ENCODE data around the gene BMPR1A. TPM values are rescaled to one million over a fixed set of nuclear protein-coding genes. Genes with fewer than 3 reads are reported as not detected.
"Not testable (repeated sequence)": the region's sequence is repeated elsewhere in the genome, so short reads cannot be mapped to it uniquely, and the experiment has no call there.

BMPR1A gene
- total and polyA plus RNA-seq, 2 of the 4 experiments (the other 2 are of a cell fraction) = 15.9 to 93.7 TPM

DNA sequence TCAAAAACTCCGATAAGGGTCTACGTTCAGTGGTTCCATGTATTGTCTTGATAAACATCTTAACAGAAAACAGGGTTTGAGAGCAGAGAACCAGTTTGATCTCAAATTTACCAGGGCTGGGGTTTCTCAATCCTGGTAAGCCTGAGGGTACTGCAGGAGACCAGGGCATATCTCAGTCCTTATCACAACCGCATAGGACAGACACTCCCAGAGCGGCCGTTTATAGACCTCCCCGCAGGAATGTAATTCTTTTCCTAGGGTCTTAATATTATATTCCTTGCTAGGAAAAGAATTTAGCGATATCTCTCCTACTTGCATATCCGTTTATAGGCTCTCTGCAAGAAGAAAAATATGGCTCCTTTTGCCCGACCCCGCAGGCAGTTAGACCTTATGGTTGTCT, 196.3 kb downstream of the BMPR1A start:
- H3K9ac ChIP-seq (ENCODE audit: low read depth, low read length); H2BK120ac ChIP-seq (ENCODE audit: low read depth, low read length); H3K14ac ChIP-seq (replicated peaks; ENCODE audit: low read depth, low read length); H4K91ac ChIP-seq (ENCODE audit: insufficient read depth, low read depth, low read length); H2BK5ac ChIP-seq (ENCODE audit: low read depth, low read length, poor library complexity, severe bottlenecking); H2AFZ ChIP-seq (replicated peaks; ENCODE audit: low read length, poor library complexity); H4K20me1 ChIP-seq (ENCODE audit: insufficient read depth, low read length); H3K4me1 ChIP-seq (ENCODE audit: control insufficient read depth, insufficient read depth, low read length); H3K9me3 ChIP-seq (ENCODE audit: control insufficient read depth, insufficient read depth, low read length); H3K9me1 ChIP-seq (ENCODE audit: insufficient read depth, low read length); H3K18ac ChIP-seq (ENCODE audit: low read depth, low read length); dilution Hi-C loops (cut with HindIII; ENCODE audit: low sequenced_read_pairs, unreplicated experiment); H2BK20ac ChIP-seq (ENCODE audit: low read depth, low read length); H3K36me3 ChIP-seq (ENCODE audit: control insufficient read depth, insufficient read depth, low read length); H3K27ac ChIP-seq (ENCODE audit: insufficient read depth, low read length); H3K4ac ChIP-seq (ENCODE audit: low read depth, low read length); H2AK9ac ChIP-seq (replicated peaks; ENCODE audit: low read depth, low read length, poor library complexity); H2BK15ac ChIP-seq (ENCODE audit: low read depth, low read length); H3K4me2 ChIP-seq (ENCODE audit: low read depth, low read length); DNase-seq; H3K79me1 ChIP-seq (ENCODE audit: low read depth in 1 of 2, low read length in 2 of 2); H3K27me3 ChIP-seq (ENCODE audit: control insufficient read depth, insufficient read depth, low read length); in situ Hi-C loops (cut with MboI; ENCODE audit: low sequenced_read_pairs); POLR2A ChIA-PET (ENCODE audit: unreplicated experiment); H3K56ac ChIP-seq (ENCODE audit: extremely low read depth, insufficient read depth, low read length); H3K4me3 ChIP-seq (ENCODE audit: insufficient read depth, low read depth, low read length); ATAC-seq (ENCODE audit: low read depth); H4K8ac ChIP-seq (ENCODE audit: low read depth in 2 of 2, low read length in 2 of 2); BruUV-seq (replicated peaks); intact Hi-C loops (cut with micrococcal nuclease); H3K23ac ChIP-seq (ENCODE audit: low read depth, low read length); H2AK5ac ChIP-seq (ENCODE audit: low read depth, low read length); H4K5ac ChIP-seq (ENCODE audit: low read depth, low read length): not testable (repeated sequence)
- no CpG with 5 or more reads among the region's 10 CpGs for WGBS, 2 experiments (ENCODE audit: extremely low coverage in 2 of 2, insufficient read length in 1 of 2)
- CTCF ChIA-PET = interaction anchor here (1.1 kb wide), 1 partner anchor 14 kb away, joined by 3 read pairs; no protein-coding TSS in a partner anchor
